IMR-90 (cell line): ENCODE data around the gene BLOC1S2. TPM values are rescaled to one million over a fixed set of nuclear protein-coding genes. Genes with fewer than 3 reads are reported as not detected.

Experiments used
- BHLHE40 ChIP-seq: fragments of 150-350 bp; IDR thresholded peaks from 2 replicates; pipeline ENCODE4 v1.6.1; 2016; ENCODE audit warnings: mild to moderate bottlenecking, low read depth, low read length
- CEBPB ChIP-seq: IDR thresholded peaks from 2 replicates; pipeline ENCODE4 v1.6.1; 2012; ENCODE audit warnings: low read depth, low read length, improper control_type of control experiment
- CTCF ChIP-seq: conservative IDR thresholded peaks from 2 replicates; pipeline ENCODE4 v1.5.1; 2012; ENCODE audit warnings: mild to moderate bottlenecking, low read depth, low read length, improper control_type of control experiment
- FOS ChIP-seq: fragments of 150-350 bp; IDR thresholded peaks from 2 replicates; pipeline ENCODE4 v1.6.1; 2016; ENCODE audit warnings: low read depth, low read length
- MAZ ChIP-seq: IDR thresholded peaks from 2 replicates; pipeline ENCODE4 v1.6.1; 2012; ENCODE audit warnings: low read depth, mild to moderate bottlenecking, low read length, improper control_type of control experiment, moderate library complexity, borderline replicate concordance
- polyA plus RNA-seq, 3 experiments: library from polyadenylated mRNA; depleted of rRNA; stranded (reverse); fragments of >200 nt; gene quantifications; 2 replicates each; pipeline ENCODE4 v1.2.3, GENCODE V29; 2012; ENCODE audit warnings: low replicate concordance in 1 of 3
- total RNA-seq: library from RNA; depleted of rRNA; stranded (reverse); fragments of >200 nt; gene quantifications from 2 replicates; pipeline ENCODE4 v1.2.3, GENCODE V29; 2012

BLOC1S2 gene
- total and polyA plus RNA-seq, 2 of the 4 experiments (the other 2 are of a cell fraction): 26.0 to 28.9 TPM

GRCh38 chr10:100286051-100287033 is at the start of gene BLOC1S2 (continued):
- TF ChIP-seq CTCF (no peak), BHLHE40 (0 out of 2 replicates have a peak, but pooled peaks have one; percentile 1), FOS (peak; percentile 64), MAZ (peak; percentile 27; the same call in 1 of the 2 replicates), CEBPB (no peak)
